ENCODE measurements around the gene NUCKS1. TPM values are rescaled to one million over a fixed set of nuclear protein-coding genes. Genes with fewer than 3 reads are reported as not detected.

The NUCKS1 gene
- total RNA-seq, 1 donor from 2014 or later: 180 TPM

- Mint-ChIP-seq H3K27me3 (ENCODE audit: low read depth) (peaks cover 19% of the 10 kb centered on the region), H3K27ac (no peak overlapping the region), H3K9me3 (no peaks in the 10 kb centered on the region), H3K36me3 (ENCODE audit: low read depth) (no peaks in the 10 kb centered on the region), H3K4me3 (ENCODE audit: low read depth) (peak overlapping the region; percentile 81), H3K4me1 (ENCODE audit: low read depth) (peaks cover 7% of the 10 kb centered on the region)
- intact Hi-C loops (cut with micrococcal nuclease): no loop called here
- no peak for DNase-seq (ENCODE audit: low spot score)
Measured at GRCh38 chr1:205678286-205679111, 71.5 kb downstream of the NUCKS1 start.

GRCh38 chr1:205677167-205677566 lies 72.8 kb downstream of the NUCKS1 start:
- no peak overlapping the region for H3K4me3 Mint-ChIP-seq (ENCODE audit: low read depth)

GRCh38 chr1:205676597-205676996 lies 73.4 kb downstream of the NUCKS1 start:
- H3K27ac Mint-ChIP-seq: no peak overlapping the region
- H3K4me3 Mint-ChIP-seq (ENCODE audit: low read depth): no peak overlapping the region
- intact Hi-C loops (cut with micrococcal nuclease): no loop called here
- no peak for DNase-seq (ENCODE audit: low spot score)
- H3K36me3 Mint-ChIP-seq (ENCODE audit: low read depth): no peaks in the 10 kb centered on the region
- H3K27me3 Mint-ChIP-seq (ENCODE audit: low read depth): peaks cover 14% of the 10 kb centered on the region
- peaks cover 7% of the 10 kb centered on the region for H3K4me1 Mint-ChIP-seq (ENCODE audit: low read depth)
- H3K9me3 Mint-ChIP-seq: no peaks in the 10 kb centered on the region

More at GRCh38 chr1:205677167-205677566, 72.8 kb downstream of the NUCKS1 start:
- no peaks in the 10 kb centered on the region for H3K36me3 Mint-ChIP-seq (ENCODE audit: low read depth)
- no peaks in the 10 kb centered on the region for H3K9me3 Mint-ChIP-seq
- no peak for DNase-seq (ENCODE audit: low spot score)
- H3K4me1 Mint-ChIP-seq (ENCODE audit: low read depth): peaks cover 7% of the 10 kb centered on the region
- no peak overlapping the region for H3K27ac Mint-ChIP-seq
- intact Hi-C loops (cut with micrococcal nuclease): no loop called here
- H3K27me3 Mint-ChIP-seq (ENCODE audit: low read depth): peaks cover 17% of the 10 kb centered on the region

GRCh38 chr1:205676002-205676401 lies 74.0 kb downstream of the NUCKS1 start:
- no peaks in the 10 kb centered on the region for H3K9me3 Mint-ChIP-seq
- no peaks in the 10 kb centered on the region for H3K36me3 Mint-ChIP-seq (ENCODE audit: low read depth)
- no peak overlapping the region for H3K4me3 Mint-ChIP-seq (ENCODE audit: low read depth)
- DNase-seq (ENCODE audit: low spot score): no peak
- peaks cover 7% of the 10 kb centered on the region for H3K4me1 Mint-ChIP-seq (ENCODE audit: low read depth)
- peaks cover 8% of the 10 kb centered on the region for H3K27me3 Mint-ChIP-seq (ENCODE audit: low read depth)
- H3K27ac Mint-ChIP-seq: no peak overlapping the region
- intact Hi-C loops (cut with micrococcal nuclease): no loop called here

- Mint-ChIP-seq H3K27ac (no peak overlapping the region), H3K9me3 (no peaks in the 10 kb centered on the region), H3K4me3 (ENCODE audit: low read depth) (no peak overlapping the region), H3K27me3 (ENCODE audit: low read depth) (peaks cover 2% of the 10 kb centered on the region), H3K36me3 (ENCODE audit: low read depth) (no peaks in the 10 kb centered on the region), H3K4me1 (ENCODE audit: low read depth) (peaks cover 2% of the 10 kb centered on the region)
- DNase-seq (ENCODE audit: low spot score): no peak
- intact Hi-C loops (cut with micrococcal nuclease): no loop called here
Measured at GRCh38 chr1:205675247-205675646, 74.7 kb downstream of the NUCKS1 start.

GRCh38 chr1:205672970-205673369 lies 77.0 kb downstream of the NUCKS1 start:
- Mint-ChIP-seq H3K27me3 (ENCODE audit: low read depth) (peaks cover 4% of the 10 kb centered on the region), H3K9me3 (no peaks in the 10 kb centered on the region), H3K4me3 (ENCODE audit: low read depth) (no peak overlapping the region), H3K36me3 (ENCODE audit: low read depth) (no peaks in the 10 kb centered on the region), H3K27ac (no peak overlapping the region), H3K4me1 (ENCODE audit: low read depth) (no peaks in the 10 kb centered on the region)
- DNase-seq (ENCODE audit: low spot score): no peak
- intact Hi-C loops (cut with micrococcal nuclease): no loop called here

- no peak for DNase-seq (ENCODE audit: low spot score)
- no peak overlapping the region for H3K4me3 Mint-ChIP-seq (ENCODE audit: low read depth)
- intact Hi-C loops (cut with micrococcal nuclease): no loop called here
- H3K27me3 Mint-ChIP-seq (ENCODE audit: low read depth): peaks cover 4% of the 10 kb centered on the region
- no peaks in the 10 kb centered on the region for H3K4me1 Mint-ChIP-seq (ENCODE audit: low read depth)
- no peak overlapping the region for H3K27ac Mint-ChIP-seq
- no peaks in the 10 kb centered on the region for H3K36me3 Mint-ChIP-seq (ENCODE audit: low read depth)
- no peaks in the 10 kb centered on the region for H3K9me3 Mint-ChIP-seq
Measured at GRCh38 chr1:205672395-205672889, 77.5 kb downstream of the NUCKS1 start.

GRCh38 chr1:205670611-205671430 lies 79.2 kb downstream of the NUCKS1 start:
- Mint-ChIP-seq H3K9me3 (no peaks in the 10 kb centered on the region), H3K27ac (no peak overlapping the region), H3K27me3 (ENCODE audit: low read depth) (peaks cover 4% of the 10 kb centered on the region), H3K4me3 (ENCODE audit: low read depth) (no peak overlapping the region), H3K36me3 (ENCODE audit: low read depth) (no peaks in the 10 kb centered on the region), H3K4me1 (ENCODE audit: low read depth) (no peaks in the 10 kb centered on the region)
- intact Hi-C loops (cut with micrococcal nuclease): no loop called here
- no peak for DNase-seq (ENCODE audit: low spot score)

GRCh38 chr1:205670150-205670446 lies 79.9 kb downstream of the NUCKS1 start:
- Mint-ChIP-seq H3K27ac (no peak overlapping the region), H3K36me3 (ENCODE audit: low read depth) (no peaks in the 10 kb centered on the region), H3K9me3 (no peaks in the 10 kb centered on the region), H3K27me3 (ENCODE audit: low read depth) (peaks cover 4% of the 10 kb centered on the region), H3K4me1 (ENCODE audit: low read depth) (no peaks in the 10 kb centered on the region), H3K4me3 (ENCODE audit: low read depth) (no peak overlapping the region)
- intact Hi-C loops (cut with micrococcal nuclease): no loop called here
- no peak for DNase-seq (ENCODE audit: low spot score)

- peaks cover 4% of the 10 kb centered on the region for H3K27me3 Mint-ChIP-seq (ENCODE audit: low read depth)
- no peaks in the 10 kb centered on the region for H3K9me3 Mint-ChIP-seq
- no peak for DNase-seq (ENCODE audit: low spot score)
- H3K4me3 Mint-ChIP-seq (ENCODE audit: low read depth): no peak overlapping the region
- H3K36me3 Mint-ChIP-seq (ENCODE audit: low read depth): no peaks in the 10 kb centered on the region
- no peaks in the 10 kb centered on the region for H3K4me1 Mint-ChIP-seq (ENCODE audit: low read depth)
- intact Hi-C loops (cut with micrococcal nuclease): no loop called here
- H3K27ac Mint-ChIP-seq: no peak overlapping the region
Measured at GRCh38 chr1:205669341-205670149, 80.4 kb downstream of the NUCKS1 start.

GRCh38 chr1:205668951-205669340 lies 81.0 kb downstream of the NUCKS1 start:
- no peak overlapping the region for H3K4me3 Mint-ChIP-seq (ENCODE audit: low read depth)
- no peak overlapping the region for H3K27ac Mint-ChIP-seq
- no peak for DNase-seq (ENCODE audit: low spot score)
- intact Hi-C loops (cut with micrococcal nuclease): no loop called here
- H3K27me3 Mint-ChIP-seq (ENCODE audit: low read depth): peaks cover 4% of the 10 kb centered on the region
- no peaks in the 10 kb centered on the region for H3K4me1 Mint-ChIP-seq (ENCODE audit: low read depth)
- H3K9me3 Mint-ChIP-seq: no peaks in the 10 kb centered on the region
- H3K36me3 Mint-ChIP-seq (ENCODE audit: low read depth): no peaks in the 10 kb centered on the region

- Mint-ChIP-seq H3K4me3 (ENCODE audit: low read depth) (no peak overlapping the region), H3K36me3 (ENCODE audit: low read depth) (no peaks in the 10 kb centered on the region), H3K27ac (no peak overlapping the region), H3K9me3 (no peaks in the 10 kb centered on the region), H3K4me1 (ENCODE audit: low read depth) (no peaks in the 10 kb centered on the region), H3K27me3 (ENCODE audit: low read depth) (peaks cover 4% of the 10 kb centered on the region)
- DNase-seq (ENCODE audit: low spot score): no peak
- intact Hi-C loops (cut with micrococcal nuclease): no loop called here
Measured at GRCh38 chr1:205667909-205668643, 81.9 kb downstream of the NUCKS1 start.

Data from activated T-helper 2 cell treated with anti-CD3 and anti-CD28 coated beads, Interferon-gamma antibody, Interleukin-2, Interleukin-4, amounts not matched to agents 10 μg/mL and 5 μg/mL and 100 μg/mL, durations not matched to agents 14 hours and 24 hours and 36 hours (primary cell).